K562 (cell line): ENCODE results near the gene HMGN2. TPM values are rescaled to one million over a fixed set of nuclear protein-coding genes. Genes with fewer than 3 reads are reported as not detected.

Source experiments
- CHD4 ChIP-seq: fragments of 200-600 bp; sonication (generic); IDR thresholded peaks from 3 replicates; pipeline ENCODE4 v1.6.1; 2012; ENCODE audit warnings: low read depth, mild to moderate bottlenecking, mixed read lengths, low read length, inconsistent platforms; ENCODE audit not compliant: insufficient read depth, insufficient replicate concordance, poor library complexity, severe bottlenecking
- FOXA3 ChIP-seq, 2 experiments: fragments of 450-650 bp in 1 of 2; sonication (generic) in 1 of 2; formaldehyde crosslinking; IDR thresholded peaks in 1 of 2; conservative IDR thresholded peaks in 1 of 2; 2 replicates each; pipeline versions ENCODE4 v1.4.0 to v1.8.0; 2020 to 2022; ENCODE audit warnings: mild to moderate bottlenecking in 2 of 2, missing genetic modification reagents in 1 of 2
- JUN ChIP-seq, 2 experiments: sonication (generic) in 1 of 2; formaldehyde crosslinking in 1 of 2; IDR thresholded peaks; 2 replicates each; pipeline versions ENCODE4 v1.6.1 to v1.8.0; 2012 to 2022; ENCODE audit warnings: borderline replicate concordance in 2 of 2, mild to moderate bottlenecking in 2 of 2, improper control_type of control experiment in 1 of 2, low read depth in 1 of 2, low read length in 1 of 2, missing genetic modification reagents in 1 of 2
- POLR2A ChIP-seq: fragments of 450-650 bp; conservative IDR thresholded peaks from 2 replicates; pipeline ENCODE4 v1.6.1; 2016
- POLR2AphosphoS5 ChIP-seq: IDR thresholded peaks from 2 replicates; pipeline ENCODE4 v1.6.1; 2011; ENCODE audit warnings: mild to moderate bottlenecking, low read depth, low read length, moderate library complexity; ENCODE audit not compliant: control insufficient read depth, insufficient read depth
- POLR2B ChIP-seq: fragments of 450-650 bp; IDR thresholded peaks from 2 replicates; pipeline ENCODE4 v1.6.1; 2018; ENCODE audit warnings: low read depth; ENCODE audit not compliant: partially characterized antibody
- PURB ChIP-seq: sonication (generic); formaldehyde crosslinking; IDR thresholded peaks from 2 replicates; pipeline ENCODE4 v1.9.0; 2021; ENCODE audit warnings: low read depth, mild to moderate bottlenecking, missing genetic modification reagents
- SETDB1 ChIP-seq: IDR thresholded peaks from one replicate; pipeline ENCODE4 v1.6.1; 2012; ENCODE audit warnings: low read length, control low read depth, inconsistent platforms
- SIN3B ChIP-seq: fragments of 450-650 bp; IDR thresholded peaks from 2 replicates; pipeline ENCODE4 v1.6.1; 2017; ENCODE audit warnings: low read depth, mild to moderate bottlenecking, moderate library complexity
- TEAD2 ChIP-seq: fragments of 450-650 bp; IDR thresholded peaks from 2 replicates; pipeline ENCODE4 v1.6.1; 2016; ENCODE audit warnings: missing genetic modification characterization, control low read depth, missing compliant biosample characterization
- ZBTB7A ChIP-seq: IDR thresholded peaks from 2 replicates; pipeline ENCODE4 v1.6.1; 2011; ENCODE audit warnings: low read depth, mild to moderate bottlenecking, low read length, moderate library complexity, borderline replicate concordance; ENCODE audit not compliant: control insufficient read depth
- ZFP91 ChIP-seq: sonication (generic); formaldehyde crosslinking; IDR thresholded peaks from 2 replicates; pipeline ENCODE4 v1.8.0; 2022; ENCODE audit warnings: mild to moderate bottlenecking, missing genetic modification reagents
- ZNF143 ChIP-seq: sonication (generic); formaldehyde crosslinking; IDR thresholded peaks from 2 replicates; pipeline ENCODE4 v1.9.0; 2022; ENCODE audit warnings: mild to moderate bottlenecking, missing genetic modification reagents
- ZNF282 ChIP-seq: sonication (generic); formaldehyde crosslinking; IDR thresholded peaks from 2 replicates; pipeline ENCODE4 v1.8.1; 2023; ENCODE audit warnings: missing genetic modification reagents
- polyA plus RNA-seq, 8 experiments: library from polyadenylated mRNA; depleted of rRNA in 4 of 8; stranded (reverse) in 5 of 8; unstranded in 3 of 8; fragments of >200 nt; fragmentation: Nextera tagmentation in 2 of 8; fragmentation: Illumina TruSeq in 1 of 8; extraction: Ambion mirVana in 2 of 8; extraction: Trizol in 1 of 8; gene quantifications; 2 replicates each; pipeline versions ENCODE4 v1.2.1 to v1.2.3, GENCODE V29; 2011 to 2014; ENCODE audit warnings: inconsistent platforms in 1 of 8, missing spikeins in 1 of 8
- total RNA-seq, 7 experiments: library from RNA; depleted of rRNA in 6 of 7; stranded (reverse); fragments of >200 nt in 6 of 7; fragmentation: Illumina TruSeq in 2 of 7; extraction: Trizol in 2 of 7; gene quantifications; 2 replicates each; pipeline versions ENCODE4 v1.2.1 to v1.2.3, GENCODE V29; 2011 to 2021; ENCODE audit warnings: low replicate concordance in 1 of 7
- TF ChIP-seq, protein P1 (sequence below), 3 experiments: fragments of 200-800 bp in 1 of 3; sonication (Bioruptor generic) in 1 of 3; sonication (generic) in 1 of 3; formaldehyde crosslinking in 1 of 3; IDR thresholded peaks; 2 replicates each; pipeline versions ENCODE4 v1.6.1 to v1.8.0; 2016 to 2022; ENCODE audit warnings: mild to moderate bottlenecking in 2 of 3, missing compliant biosample characterization in 2 of 3, missing genetic modification characterization in 2 of 3, missing genetic modification reagents in 1 of 3
- TF ChIP-seq, protein P2 (sequence below): fragments of 250-450 bp; sonication (Bioruptor Pico); IDR thresholded peaks from 2 replicates; pipeline ENCODE4 v1.4.0; 2020; ENCODE audit warnings: mild to moderate bottlenecking, moderate library complexity
- TF ChIP-seq, protein P3 (sequence below): fragments of 450-650 bp; IDR thresholded peaks from 2 replicates; pipeline ENCODE4 v1.7.1; 2018; ENCODE audit warnings: mild to moderate bottlenecking, low read depth; ENCODE audit not compliant: partially characterized antibody

Gene HMGN2
- total and polyA plus RNA-seq, 9 of the 15 experiments (the other 6 are each of a cell fraction or from before 2014, with no cell fraction given): 370 to 1,354 (median 965) TPM

- 0 out of 2 replicates have a peak, but pooled peaks have one; percentile 9 for TF ChIP-seq ZFP91 (CRISPR knock-in tag)
- no peak for TF ChIP-seq ZNF282 (CRISPR knock-in tag)
- no peak for TF ChIP-seq SETDB1
- TF ChIP-seq, protein P1, sequence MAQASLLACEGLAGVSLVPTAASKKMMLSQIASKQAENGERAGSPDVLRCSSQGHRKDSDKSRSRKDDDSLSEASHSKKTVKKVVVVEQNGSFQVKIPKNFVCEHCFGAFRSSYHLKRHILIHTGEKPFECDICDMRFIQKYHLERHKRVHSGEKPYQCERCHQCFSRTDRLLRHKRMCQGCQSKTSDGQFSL (CRISPR knock-in tag; IDR thresholded peaks at IDR 0.05): peak; percentile 21; the same call in 1 of the 2 replicates
- TF ChIP-seq, protein P1 (tag; IDR thresholded peaks at IDR 0.05): no peak
- peak in 1 of 2 experiments; percentile 8; a peak in 1 of 4 replicates for TF ChIP-seq FOXA3 (CRISPR knock-in tag; conservative IDR thresholded peaks at IDR 0.05 in 1 of 2, IDR thresholded peaks at IDR 0.05 in 1 of 2)
- TF ChIP-seq ZNF143 (CRISPR knock-in tag): no peak
- TF ChIP-seq ZBTB7A: peak; percentile 27; the same call in 1 of the 2 replicates
- TF ChIP-seq PURB (CRISPR knock-in tag): no peak
- no peak for TF ChIP-seq JUN (IDR thresholded peaks at IDR 0.05; ENCODE audit: borderline replicate concordance, low read depth, low read length)
- TF ChIP-seq JUN (CRISPR knock-in tag; IDR thresholded peaks at IDR 0.05; ENCODE audit: borderline replicate concordance): 0 out of 2 replicates have a peak, but pooled peaks have one; percentile 16
- no peak for TF ChIP-seq TEAD2
- TF ChIP-seq, protein P2, sequence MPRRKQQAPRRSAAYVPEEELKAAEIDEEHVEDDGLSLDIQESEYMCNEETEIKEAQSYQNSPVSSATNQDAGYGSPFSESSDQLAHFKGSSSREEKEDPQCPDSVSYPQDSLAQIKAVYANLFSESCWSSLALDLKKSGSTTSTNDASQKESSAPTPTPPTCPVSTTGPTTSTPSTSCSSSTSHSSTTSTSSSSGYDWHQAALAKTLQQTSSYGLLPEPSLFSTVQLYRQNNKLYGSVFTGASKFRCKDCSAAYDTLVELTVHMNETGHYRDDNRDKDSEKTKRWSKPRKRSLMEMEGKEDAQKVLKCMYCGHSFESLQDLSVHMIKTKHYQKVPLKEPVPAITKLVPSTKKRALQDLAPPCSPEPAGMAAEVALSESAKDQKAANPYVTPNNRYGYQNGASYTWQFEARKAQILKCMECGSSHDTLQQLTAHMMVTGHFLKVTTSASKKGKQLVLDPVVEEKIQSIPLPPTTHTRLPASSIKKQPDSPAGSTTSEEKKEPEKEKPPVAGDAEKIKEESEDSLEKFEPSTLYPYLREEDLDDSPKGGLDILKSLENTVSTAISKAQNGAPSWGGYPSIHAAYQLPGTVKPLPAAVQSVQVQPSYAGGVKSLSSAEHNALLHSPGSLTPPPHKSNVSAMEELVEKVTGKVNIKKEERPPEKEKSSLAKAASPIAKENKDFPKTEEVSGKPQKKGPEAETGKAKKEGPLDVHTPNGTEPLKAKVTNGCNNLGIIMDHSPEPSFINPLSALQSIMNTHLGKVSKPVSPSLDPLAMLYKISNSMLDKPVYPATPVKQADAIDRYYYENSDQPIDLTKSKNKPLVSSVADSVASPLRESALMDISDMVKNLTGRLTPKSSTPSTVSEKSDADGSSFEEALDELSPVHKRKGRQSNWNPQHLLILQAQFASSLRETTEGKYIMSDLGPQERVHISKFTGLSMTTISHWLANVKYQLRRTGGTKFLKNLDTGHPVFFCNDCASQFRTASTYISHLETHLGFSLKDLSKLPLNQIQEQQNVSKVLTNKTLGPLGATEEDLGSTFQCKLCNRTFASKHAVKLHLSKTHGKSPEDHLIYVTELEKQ: no peak
- no peak for TF ChIP-seq CHD4
- no peak for TF ChIP-seq SIN3B
- TF ChIP-seq POLR2AphosphoS5: 0 out of 2 replicates have a peak, but pooled peaks have one; percentile 14
- peak; percentile 11 for TF ChIP-seq POLR2B
- peak; percentile 14 for TF ChIP-seq POLR2A
- TF ChIP-seq, protein P3, sequence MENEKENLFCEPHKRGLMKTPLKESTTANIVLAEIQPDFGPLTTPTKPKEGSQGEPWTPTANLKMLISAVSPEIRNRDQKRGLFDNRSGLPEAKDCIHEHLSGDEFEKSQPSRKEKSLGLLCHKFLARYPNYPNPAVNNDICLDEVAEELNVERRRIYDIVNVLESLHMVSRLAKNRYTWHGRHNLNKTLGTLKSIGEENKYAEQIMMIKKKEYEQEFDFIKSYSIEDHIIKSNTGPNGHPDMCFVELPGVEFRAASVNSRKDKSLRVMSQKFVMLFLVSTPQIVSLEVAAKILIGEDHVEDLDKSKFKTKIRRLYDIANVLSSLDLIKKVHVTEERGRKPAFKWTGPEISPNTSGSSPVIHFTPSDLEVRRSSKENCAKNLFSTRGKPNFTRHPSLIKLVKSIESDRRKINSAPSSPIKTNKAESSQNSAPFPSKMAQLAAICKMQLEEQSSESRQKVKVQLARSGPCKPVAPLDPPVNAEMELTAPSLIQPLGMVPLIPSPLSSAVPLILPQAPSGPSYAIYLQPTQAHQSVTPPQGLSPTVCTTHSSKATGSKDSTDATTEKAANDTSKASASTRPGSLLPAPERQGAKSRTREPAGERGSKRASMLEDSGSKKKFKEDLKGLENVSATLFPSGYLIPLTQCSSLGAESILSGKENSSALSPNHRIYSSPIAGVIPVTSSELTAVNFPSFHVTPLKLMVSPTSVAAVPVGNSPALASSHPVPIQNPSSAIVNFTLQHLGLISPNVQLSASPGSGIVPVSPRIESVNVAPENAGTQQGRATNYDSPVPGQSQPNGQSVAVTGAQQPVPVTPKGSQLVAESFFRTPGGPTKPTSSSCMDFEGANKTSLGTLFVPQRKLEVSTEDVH: no peak
Measured at GRCh38 chr1:26470878-26471497, 1.3 kb upstream of the HMGN2 start (continued).
